Stimulated activated CD8-positive, alpha-beta memory T cell treated with anti-CD3 and anti-CD28 coated beads, Interleukin-15, amount 100 ng/mL, for 48 hours (primary cell): ENCODE measurements around the gene MRPS15.

Experiments
- DNase-seq, 2 donors: peaks; one replicate each; pipeline ENCODE4 v3.0.0-alpha.2; 2020; ENCODE audit warnings: low read depth in 2 of 2

MRPS15 gene

DNA sequence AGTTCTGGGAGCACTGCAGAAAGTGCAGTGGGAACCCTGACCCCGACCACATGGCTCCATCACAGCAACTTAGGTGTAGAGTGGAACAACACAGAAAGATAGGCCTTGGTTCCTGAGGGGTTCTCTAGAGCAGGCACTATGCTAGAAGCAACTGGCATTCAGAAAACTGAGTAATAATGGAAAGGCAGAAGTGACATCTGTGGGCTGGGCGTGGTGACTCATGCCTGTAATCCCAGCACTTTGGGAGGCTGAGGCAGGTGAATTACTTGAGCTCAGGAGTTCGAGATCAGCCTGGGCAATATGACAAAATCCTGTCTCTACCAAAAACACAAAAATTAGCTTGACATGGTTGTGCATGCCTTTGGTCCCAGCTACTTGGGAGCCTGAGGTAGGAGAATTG is 5.3 kb downstream of the MRPS15 start:
- DNase-seq = peak; percentile 36 to 57

DNA sequence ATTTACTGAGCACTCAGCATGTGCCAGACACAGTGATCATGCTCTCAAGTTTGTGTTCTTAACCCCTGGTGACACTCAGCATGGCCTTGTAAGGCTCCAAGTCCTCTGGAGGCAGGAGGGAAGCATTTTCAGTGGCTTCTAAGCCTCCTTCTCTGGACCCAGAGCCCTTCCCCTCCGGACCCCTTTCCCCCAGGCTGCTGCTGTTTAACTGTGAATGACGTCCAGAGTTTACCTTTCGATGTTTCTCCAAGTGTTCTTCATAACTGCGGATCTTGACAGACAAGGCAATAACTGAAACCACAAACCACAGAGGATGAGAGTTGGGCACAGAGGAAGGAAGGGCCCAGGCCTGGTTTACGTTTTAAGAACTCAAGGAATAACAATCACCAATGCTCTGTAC is 6.5 kb downstream of the MRPS15 start:
- no peak for DNase-seq

DNA sequence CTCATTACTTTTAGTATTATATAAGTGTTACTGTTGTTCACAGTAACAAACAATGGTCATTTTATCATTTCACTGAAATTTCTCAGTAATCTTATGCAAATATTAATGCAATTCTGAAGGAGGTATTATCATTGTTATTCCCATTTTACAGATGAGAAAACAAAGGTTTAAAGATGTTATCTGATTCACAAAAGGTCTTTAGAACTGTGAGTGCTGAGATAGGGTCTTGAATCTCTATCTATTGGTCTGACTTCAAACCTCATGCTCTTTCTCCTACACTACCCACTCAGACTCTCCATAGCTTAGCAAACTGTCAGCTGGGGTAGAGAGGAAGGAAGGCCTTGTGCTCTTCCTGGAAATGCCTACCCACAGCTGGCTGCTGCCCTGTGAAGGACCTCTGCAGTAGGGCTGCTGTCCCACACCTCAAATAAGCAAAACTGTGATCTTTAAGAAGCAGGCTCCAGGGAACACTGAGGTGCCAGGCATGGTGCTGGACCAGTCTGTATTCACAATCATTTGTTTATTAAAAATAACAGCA is 7.7 kb downstream of the MRPS15 start:
- DNase-seq = no peak

DNA sequence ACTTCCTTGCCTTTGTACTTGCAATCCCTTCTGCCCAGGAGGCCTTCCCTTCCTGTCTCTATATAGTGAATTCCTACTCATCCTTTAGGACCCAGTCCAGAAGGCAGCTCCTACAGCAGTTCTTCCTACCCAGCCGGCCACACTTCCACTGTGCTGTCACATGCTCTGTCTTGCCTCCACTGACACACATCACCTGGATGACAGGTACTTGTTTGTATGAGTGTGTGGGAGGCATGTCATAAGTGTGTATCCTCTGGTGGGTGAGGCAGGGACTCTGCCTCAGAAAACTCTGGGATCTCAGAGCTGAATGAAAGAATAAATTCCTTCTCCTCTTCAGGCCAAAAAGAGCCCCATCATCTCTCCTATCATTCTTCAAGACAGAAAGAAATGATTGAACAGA is 8.8 kb downstream of the MRPS15 start:
- no peak for DNase-seq

DNA sequence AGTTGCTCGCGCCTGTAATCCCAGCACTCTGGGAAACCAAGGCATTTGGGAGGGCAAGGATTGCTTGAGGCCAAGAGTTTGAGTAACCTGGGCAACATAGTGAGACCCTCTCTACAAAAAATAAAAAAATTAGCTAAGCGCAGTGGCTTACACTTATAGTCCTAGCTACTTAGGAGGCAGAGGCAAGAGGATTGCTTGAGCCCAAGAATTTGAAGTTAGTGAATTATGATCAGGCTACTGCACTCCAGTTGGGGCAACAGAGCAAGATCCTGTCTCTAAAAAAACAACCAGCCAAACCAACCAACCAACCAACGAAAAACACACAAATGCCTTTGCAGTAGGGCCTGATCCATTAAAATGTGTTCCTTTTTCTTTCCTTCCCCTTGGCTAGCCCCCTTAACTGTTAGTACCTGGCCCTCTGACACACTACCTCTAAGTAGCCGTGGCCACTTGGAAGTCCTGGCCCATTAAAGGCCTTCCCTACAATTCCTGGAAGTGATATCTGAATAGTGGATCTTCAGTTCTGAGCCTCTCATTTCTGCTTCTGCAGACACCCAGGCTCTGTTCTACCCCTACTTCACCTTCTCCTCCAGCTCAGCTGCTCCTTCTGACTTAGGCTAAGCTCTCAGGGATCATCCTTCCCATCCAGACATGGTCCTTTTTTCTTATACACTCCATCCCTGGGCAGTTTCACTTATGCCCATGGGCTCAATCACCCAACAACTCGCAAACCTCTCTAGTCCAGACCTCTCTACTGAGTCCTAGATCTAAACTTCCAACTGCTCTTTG is 10.4 kb downstream of the MRPS15 start:
- no peak for DNase-seq

DNA sequence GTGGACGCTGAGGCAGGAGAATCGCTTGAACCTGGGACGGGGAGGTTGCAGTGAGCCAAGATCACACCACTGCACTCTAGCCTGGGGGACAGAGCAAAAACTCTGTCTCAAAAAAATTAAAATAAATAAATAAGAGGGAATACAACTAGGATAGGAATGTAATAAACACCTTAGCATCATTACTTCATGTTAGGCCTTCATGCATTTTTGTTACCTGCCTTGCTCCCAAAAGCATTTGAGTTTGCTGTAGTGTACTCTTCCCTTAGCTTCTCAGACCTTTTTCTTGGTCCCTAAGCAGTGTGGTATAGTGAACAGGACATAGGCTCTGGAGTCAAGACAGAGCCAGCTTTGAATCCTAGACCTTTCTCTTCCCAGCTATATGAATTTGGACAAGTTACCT is 11.1 kb downstream of the MRPS15 start:
- no peak for DNase-seq

DNA sequence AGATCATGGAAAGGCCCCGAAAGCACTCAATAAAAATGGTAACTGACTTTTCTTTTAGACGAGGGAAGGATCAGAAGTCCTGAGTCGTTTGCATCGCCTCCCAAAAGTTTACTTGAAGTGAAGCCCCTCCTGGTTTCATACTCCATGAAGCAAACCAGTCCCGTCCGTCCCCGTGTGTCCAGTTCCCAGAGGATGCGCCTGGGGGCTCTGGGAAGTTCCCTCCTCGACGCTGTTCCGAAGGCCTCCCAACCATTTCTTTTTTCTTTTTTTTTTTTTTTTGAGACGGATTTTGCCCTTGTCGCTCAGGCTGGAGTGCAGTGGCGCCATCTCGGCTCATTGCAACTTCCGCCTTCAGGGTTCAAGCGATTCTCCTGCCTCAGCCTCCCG is 13.3 kb downstream of the MRPS15 start:
- no peak for DNase-seq

DNA sequence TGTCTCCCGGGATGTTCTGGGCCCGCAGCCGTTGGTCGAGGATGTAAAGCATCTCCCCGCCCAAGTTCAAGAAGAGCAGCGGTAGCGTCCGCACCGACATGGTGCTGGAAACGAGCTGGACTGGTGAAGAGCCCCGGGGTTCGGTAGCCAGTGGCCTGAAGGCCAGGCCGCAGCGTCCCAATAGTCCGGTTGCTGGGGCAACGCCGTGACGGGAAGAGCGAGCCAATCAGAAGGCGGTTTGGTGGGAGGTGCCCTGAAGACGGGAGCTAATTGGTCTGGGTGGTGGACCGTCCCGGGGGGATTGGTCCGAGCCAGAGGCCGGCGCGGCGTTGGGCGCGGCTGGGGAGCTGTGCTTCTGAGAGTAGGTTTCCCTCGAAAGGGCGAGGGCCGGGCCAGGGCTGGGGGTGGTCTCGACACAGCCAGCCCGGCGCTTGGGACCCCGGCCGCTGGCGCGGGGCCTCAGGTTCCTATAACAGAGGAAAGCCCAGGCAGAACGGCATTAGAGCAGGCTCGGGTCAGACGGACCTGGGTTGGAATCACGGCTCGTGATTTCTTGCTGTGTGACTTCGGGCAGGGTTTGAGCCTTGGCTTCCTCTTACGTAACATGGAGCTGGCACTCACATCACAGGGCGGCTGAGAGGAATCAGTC is 13.8 kb downstream of the MRPS15 start, which contains the start of gene OSCP1:
Gene OSCP1, minus strand, starts transcription at position 182 of the 649 bp plus-strand sequence. Its CDS starts 82 bp downstream, at position 100.
- peak; percentile 81 to 83 for DNase-seq

DNA sequence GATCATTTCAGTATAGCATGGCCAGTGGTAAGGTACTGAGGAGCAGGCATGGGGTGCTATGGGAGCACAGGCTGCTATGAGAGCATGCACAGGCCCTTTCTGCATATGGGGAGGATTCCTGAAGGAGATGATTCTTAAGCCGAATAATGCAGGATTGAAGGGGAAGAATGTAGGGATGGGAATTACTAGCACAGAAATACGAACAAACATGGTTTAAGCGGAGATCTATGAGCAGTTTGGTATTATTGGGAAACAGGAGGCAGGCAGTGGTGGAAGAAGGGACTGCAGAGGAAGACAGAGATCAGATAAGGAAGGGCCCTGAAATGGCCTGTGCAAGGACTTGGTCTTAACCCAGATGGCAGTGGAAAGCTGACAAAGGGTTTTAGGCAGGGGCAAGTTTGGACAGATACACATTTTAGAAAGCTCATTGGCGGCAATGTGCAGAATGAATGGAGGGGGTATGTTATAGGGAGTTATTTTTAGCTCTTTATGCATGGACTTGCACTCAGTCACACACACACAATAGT is 15.6 kb downstream of the MRPS15 start:
- no peak for DNase-seq

DNA sequence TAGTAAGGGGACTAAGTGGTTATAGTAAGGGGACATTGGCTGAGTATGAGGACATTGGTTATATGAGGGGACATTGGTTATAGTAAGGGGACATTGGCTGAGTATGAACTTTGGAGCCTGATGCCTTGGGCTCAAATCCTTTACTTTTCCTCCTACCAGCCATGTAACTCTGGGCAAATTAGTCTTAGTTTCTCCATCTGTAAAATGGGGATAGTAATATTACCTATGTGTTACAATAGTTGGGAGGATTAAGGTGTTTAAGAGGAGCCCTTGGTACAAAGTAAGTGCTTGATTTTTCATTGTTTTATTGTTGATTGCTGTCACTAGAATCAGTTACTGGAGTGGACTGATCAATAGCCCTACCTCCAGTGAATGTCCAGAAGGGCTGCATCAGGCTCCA is 16.7 kb downstream of the MRPS15 start:
- no peak for DNase-seq

DNA sequence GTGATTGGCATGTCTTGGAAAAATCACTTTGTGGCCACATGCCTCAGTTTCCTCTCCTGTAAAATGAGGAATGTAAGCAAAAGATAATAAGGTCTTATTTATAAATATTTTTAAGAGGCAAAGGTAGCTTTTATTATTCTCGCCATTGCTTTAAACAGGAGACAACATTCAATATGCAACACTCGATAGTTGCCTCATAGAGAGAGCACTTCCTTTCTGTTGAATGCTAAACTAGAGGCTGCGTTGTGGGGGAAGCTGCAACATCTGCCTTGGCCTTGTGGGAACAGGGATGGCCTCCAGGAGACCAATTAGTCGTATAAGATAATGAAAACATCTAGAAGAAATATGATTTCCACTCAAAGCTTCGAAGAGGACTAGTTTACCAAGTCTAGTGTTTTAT is 17.4 kb downstream of the MRPS15 start:
- DNase-seq = no peak

DNA sequence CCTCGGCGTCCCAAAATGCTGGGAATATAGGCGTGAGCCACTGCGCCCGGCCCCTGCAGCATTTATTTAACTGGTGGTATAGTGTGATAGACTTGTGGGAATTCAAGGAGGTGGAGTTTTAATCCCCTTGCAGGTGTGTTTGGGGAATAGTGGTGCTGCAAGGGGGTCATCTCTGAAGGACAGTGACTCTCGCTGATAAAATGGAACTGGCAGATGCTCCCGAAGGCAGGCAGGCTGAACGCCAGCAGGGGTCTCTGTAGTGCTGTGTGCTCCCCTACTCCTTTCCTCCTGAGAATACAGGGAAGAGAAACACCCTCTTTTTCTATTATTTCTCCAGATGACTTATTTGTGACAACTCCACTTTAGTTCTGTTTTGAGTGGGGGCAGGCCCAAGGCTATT is 17.9 kb downstream of the MRPS15 start:
- DNase-seq = peak in 1 of 2 donors; percentile 4

DNA sequence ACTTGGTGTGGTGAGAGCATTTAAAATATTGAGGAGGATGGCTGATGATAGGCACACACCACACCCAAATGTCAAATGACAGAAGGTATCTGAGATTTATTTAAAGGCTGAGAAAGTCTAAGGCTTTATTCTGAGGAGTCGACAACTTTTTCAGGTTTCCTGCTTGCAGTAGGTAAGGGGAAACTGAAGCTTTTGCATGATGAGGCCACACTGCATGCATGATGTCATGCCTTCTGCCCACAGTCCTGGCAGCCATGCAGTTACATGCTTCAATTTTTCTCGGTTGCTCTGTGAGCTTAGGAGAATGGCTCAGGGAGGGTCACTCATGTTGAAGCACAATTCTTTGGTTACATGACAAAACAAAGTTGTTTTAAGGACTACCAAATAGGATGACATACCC is 20.9 kb downstream of the MRPS15 start:
- no peak for DNase-seq

DNA sequence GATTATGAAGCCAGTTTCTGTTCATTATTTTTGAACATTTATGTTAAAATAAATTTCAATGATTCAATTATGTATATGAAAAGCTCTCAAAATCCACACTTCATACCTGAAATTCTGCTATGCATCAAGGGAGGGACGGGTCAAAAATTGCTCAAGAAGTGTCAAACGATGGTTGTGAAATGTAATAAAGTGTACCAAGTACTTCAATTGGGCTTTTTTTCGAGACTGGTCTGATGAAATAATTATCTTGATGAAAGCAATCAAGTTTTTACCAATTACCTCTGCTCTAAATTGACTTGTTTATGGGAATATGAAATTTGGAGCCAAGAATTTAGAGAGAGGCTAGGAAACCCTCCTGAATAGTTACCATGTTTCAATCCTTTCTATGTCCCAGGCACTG is 21.8 kb downstream of the MRPS15 start:
- DNase-seq = no peak

DNA sequence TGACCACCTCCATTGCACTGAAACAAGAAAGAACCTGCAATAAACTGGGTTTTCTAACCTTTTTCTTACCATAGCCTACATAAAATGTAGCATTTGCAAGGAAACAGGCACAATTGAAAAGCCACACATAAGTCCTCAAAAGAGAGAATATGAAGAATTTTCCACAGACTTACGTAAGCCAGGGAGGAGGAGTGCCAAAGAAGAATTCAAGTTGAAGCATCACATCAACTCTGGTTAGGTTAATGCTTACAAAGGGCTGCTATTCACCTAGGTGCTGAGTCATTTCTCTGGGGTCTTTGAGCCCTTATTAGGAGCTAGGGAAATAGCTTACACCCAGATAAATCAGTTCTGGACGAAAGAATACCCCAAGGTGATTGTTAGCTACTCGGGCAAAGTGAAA is 23.5 kb downstream of the MRPS15 start:
- no peak for DNase-seq

DNA sequence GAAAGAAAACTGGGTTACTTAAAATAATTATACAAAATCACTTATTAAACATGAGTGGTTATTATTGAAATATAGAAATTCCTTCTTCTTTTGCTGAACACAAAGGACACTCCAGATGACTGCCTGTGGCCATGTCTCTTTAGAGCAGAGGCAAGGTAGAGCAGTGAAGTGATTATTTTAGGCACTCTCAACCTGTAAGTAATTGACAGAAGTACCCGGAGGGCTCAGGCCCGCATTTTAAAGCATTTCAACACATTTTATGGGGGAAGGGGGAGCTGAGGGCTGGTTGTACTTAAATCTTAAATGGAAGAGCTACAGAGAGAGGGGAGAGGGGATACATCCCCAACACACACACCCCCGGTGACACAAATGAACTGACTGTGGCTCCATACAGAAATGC is 24.1 kb downstream of the MRPS15 start:
- no peak for DNase-seq

DNA sequence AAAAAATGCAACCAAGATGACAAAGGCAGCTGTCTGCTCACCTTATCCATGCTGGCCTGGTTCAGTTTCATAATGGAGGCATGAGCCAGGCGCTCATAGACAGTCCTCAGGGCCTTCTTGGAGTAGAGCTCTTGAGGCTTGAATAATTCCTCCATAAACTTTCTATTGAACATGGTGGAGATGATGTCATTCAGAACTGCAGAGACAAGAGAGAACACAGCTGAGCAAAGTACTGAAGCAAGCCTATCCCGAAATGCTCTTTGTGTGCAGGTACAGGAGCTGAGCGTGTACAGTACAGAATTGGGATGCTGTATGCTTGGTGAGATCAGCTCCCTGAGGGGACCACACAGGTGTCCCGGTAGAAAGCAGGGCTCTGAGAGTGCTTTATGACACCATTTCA is 25.5 kb downstream of the MRPS15 start:
- DNase-seq = no peak

DNA sequence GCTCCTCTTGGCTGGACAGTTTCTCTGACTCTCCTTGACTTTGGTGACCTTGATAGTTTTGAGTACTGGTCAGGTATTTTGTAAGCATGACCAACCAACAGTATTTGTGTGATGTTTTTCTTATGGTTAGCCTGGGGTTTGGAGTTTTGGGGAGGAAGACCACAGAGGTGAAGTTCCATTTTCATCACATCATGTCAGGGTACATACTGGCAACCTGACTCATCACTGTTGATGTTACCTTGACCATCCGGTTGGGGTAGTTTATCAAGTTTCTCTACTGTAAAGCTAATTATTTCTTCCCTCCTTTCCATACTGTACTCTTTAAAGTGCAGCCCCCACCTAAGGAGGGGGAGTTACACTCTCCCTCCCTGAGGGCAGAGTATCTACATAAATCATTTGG is 27.4 kb downstream of the MRPS15 start:
- DNase-seq = no peak

DNA sequence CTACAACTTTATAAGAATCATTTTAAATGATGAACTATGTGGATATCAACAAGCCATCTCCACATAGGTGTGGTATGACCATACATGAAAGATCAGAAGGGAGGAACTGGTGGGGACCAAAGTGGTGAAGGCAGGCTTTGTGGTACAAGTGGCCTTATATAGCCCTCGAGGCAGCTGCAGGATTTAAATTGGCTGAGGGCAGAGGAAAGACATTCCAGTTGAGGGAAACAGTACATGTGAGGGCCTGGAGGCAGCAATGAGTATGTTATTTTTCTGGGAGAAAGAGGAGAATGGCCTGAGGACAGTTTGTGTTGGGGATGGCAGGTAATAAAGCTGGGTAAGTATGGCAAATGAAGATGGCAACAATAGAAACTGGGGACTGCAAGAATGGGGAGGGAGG is 31.1 kb downstream of the MRPS15 start:
- DNase-seq = no peak

DNA sequence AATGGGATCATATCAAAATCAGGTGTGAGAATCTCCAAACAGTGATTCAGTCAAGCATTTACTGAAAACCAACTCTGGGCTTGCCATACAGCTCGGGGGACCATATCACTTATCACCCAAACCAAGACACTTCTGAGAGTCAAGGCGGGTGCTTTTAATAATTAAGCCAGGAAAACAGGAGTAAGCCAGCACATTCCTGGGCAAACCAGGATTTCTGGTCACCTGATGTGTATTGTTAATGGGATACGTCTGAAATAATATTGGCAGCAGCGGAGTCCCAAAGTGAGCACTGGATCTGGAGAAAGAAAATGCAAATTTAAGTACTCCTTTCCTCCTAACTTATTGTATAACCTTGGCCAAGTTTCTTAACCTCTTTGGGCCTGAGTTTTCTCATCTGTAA is 31.6 kb downstream of the MRPS15 start:
- DNase-seq = no peak

DNA sequence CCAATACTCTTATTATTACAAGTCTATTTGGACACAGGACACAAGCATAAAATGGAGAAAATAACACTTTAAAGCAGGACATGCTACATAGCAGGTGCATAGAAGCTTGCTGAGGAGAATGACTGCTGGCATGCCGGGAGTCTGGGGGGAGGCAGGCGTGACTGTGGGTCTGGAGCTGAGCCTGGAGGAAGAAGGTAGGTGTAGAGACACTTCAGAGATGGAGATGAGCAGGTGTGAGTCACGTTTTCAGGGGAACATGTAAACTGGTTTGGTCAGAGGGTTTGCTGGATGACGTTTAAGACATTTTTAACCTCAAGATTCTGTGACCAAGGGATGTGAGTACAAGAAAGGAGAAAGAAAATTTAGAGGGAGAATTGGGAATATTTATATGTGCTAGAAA is 38.4 kb downstream of the MRPS15 start:
- no peak for DNase-seq

DNA sequence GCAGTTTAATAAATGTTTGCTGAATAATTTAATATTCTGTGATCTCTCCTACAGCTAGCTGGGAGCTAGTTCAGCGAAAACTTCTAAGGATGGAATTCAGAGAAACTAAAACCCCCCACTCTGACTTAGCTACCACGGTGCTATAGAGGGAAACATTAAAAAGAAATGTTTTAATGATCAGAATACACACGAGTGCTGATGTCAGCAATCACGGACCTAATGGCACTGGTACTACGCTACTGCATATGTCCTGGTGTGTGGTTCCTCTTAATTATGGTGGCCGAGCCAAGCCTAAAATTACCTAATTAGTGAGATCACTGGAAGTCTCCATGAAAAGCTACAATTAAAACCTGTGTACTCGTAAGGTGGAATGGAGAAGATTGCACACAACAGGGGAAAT is 42.5 kb downstream of the MRPS15 start:
- DNase-seq = no peak

DNA sequence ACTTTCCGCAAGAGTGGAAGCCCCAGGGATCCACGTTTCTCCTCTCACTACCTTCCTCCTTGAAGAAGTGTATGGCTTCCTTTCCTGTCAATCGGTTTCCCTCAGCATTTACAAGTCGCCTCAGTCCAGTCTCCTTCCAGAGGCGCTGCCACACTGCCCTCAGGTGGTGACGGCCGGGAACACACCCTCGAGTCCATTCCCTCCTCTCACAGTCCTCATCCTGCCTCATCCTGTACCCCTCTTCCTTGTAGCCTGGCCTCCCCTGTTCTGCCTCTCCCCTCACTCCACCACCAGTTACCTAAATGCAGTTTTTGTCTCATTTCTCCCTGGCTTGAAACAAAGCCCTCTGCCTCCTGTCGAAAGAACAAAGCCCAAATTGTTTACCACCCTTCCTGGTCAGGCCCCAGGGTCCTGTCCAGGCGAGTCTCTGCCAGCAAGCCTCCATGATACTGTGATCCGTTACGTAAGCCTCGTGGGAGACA is 43.3 kb downstream of the MRPS15 start:
- DNase-seq = peak; percentile 77 to 78
